K562 (cell line): ENCODE measurements around the gene INMT. TPM values are rescaled to one million over a fixed set of nuclear protein-coding genes. Genes with fewer than 3 reads are reported as not detected.

Experiments
- ATAC-seq: fragments of 200-7000 bp; cut with Tn5 transposase; 3 replicates; pipeline ENCODE4 v1.9.1; 2020; ENCODE audit warnings: moderate library complexity
- BruUV-seq: library from RNA; stranded (reverse); fragments of 400-500 nt; replicated peaks from 2 replicates; lab custom pipeline; 2021; lab: Mats Ljungman, UMichigan
- CTCF ChIA-PET: fragments of 300-600 bp; formaldehyde crosslinking; extraction: SDS; loops from one replicate; lab custom pipeline; 2021; ENCODE audit warnings: low intra/inter-chr PET ratio; lab: Yijun Ruan, JAX
- POLR2A ChIA-PET: fragments of 300-600, 350-650 bp; sonication (Branson Sonifier 250); formaldehyde crosslinking; extraction: SDS; loops from one replicate; lab custom pipeline; 2021; ENCODE audit warnings: antibody characterized with exemption, inconsistent platforms; lab: Yijun Ruan, JAX
- DNase-seq, 4 experiments: peaks; one replicate each; pipeline versions ENCODE4 v3.0.0 to v3.0.0-alpha.2; 2011 to 2018; ENCODE audit warnings: low spot score in 3 of 4, mixed read lengths in 3 of 4; ENCODE audit errors: extremely low read depth in 1 of 4
- FAIRE-seq: peaks from 2 replicates; lab custom pipeline; 2011; peaks lifted over from hg19 to GRCh38; lab: Jason Lieb, UNC
- H2AFZ ChIP-seq: 2 replicates; pipeline ENCODE4 v1.6.0; 2011; ENCODE audit warnings: low read depth, low read length, control low read depth, inconsistent platforms
- H3K27ac ChIP-seq: fragments of 200-600 bp; 3 replicates; pipeline ENCODE4 v1.8.0; 2011; ENCODE audit warnings: low read depth, mild to moderate bottlenecking, control low read depth, inconsistent platforms, low read length, moderate library complexity, mixed read lengths; ENCODE audit errors: extremely low read depth
- H3K27me3 ChIP-seq, 2 experiments: fragments of 300-600 bp in 1 of 2; 2 replicates in 1 of 2; 3 replicates in 1 of 2; pipeline versions ENCODE4 v1.6.0 to v1.8.0; 2011; ENCODE audit warnings: inconsistent platforms in 2 of 2, low read length in 2 of 2, mild to moderate bottlenecking in 1 of 2, mixed read lengths in 1 of 2, moderate library complexity in 1 of 2; ENCODE audit not compliant: control insufficient read depth in 2 of 2, insufficient read depth in 2 of 2
- H3K36me3 ChIP-seq: fragments of 300-600 bp; 3 replicates; pipeline ENCODE4 v1.8.0; 2011; ENCODE audit warnings: mild to moderate bottlenecking, low read length, inconsistent platforms; ENCODE audit not compliant: control insufficient read depth, insufficient read depth
- H3K4me1 ChIP-seq, 2 experiments: fragments of 200-600 bp in 1 of 2; replicated peaks in 1 of 2; 2 replicates in 1 of 2; 3 replicates in 1 of 2; pipeline versions ENCODE4 v1.5.1 to v1.8.0; 2011; ENCODE audit warnings: inconsistent platforms in 2 of 2, low read length in 2 of 2, mild to moderate bottlenecking in 1 of 2, mixed read lengths in 1 of 2, moderate library complexity in 1 of 2; ENCODE audit not compliant: control insufficient read depth in 2 of 2, insufficient read depth in 2 of 2
- H3K4me2 ChIP-seq: 2 replicates; pipeline ENCODE4 v1.6.1; 2011; ENCODE audit warnings: low read length, control low read depth, inconsistent platforms, mixed read lengths; ENCODE audit not compliant: insufficient read depth
- H3K4me3 ChIP-seq: fragments of 200-600 bp; sonication (generic), shearing (Covaris generic); 2 replicates; pipeline ENCODE4 v1.5.1; 2016; ENCODE audit warnings: control low read depth, inconsistent platforms
- H3K79me2 ChIP-seq: fragments of 200-600 bp; 3 replicates; pipeline ENCODE4 v1.8.0; 2011; ENCODE audit warnings: low read length, inconsistent platforms; ENCODE audit not compliant: control insufficient read depth, insufficient read depth
- H3K9ac ChIP-seq, 2 experiments: 2 replicates each; pipeline versions ENCODE4 v1.6.0 to v1.6.1; 2011; ENCODE audit warnings: low read depth in 2 of 2, low read length in 2 of 2, control low read depth in 1 of 2, inconsistent platforms in 1 of 2, mild to moderate bottlenecking in 1 of 2, mixed read lengths in 1 of 2; ENCODE audit not compliant: insufficient read depth in 1 of 2
- H3K9me1 ChIP-seq: one replicate; pipeline ENCODE4 v1.6.0; 2011; ENCODE audit warnings: inconsistent platforms, mild to moderate bottlenecking, low read length, moderate library complexity; ENCODE audit not compliant: control insufficient read depth, insufficient read depth
- H3K9me3 ChIP-seq: replicated peaks from 2 replicates; pipeline ENCODE4 v1.5.1; 2011; ENCODE audit warnings: low read depth, low read length, inconsistent platforms; ENCODE audit not compliant: control insufficient read depth, insufficient read depth
- H4K20me1 ChIP-seq: replicated peaks from 2 replicates; pipeline ENCODE4 v1.6.1; 2011; ENCODE audit warnings: low read length, inconsistent platforms, mixed read lengths; ENCODE audit not compliant: control insufficient read depth, insufficient read depth
- ARID3A ChIP-seq: IDR thresholded peaks from 2 replicates; pipeline ENCODE4 v1.6.1; 2012; ENCODE audit warnings: low read depth, low read length, improper control_type of control experiment, borderline replicate concordance
- FOXA1 ChIP-seq: fragments of 450-650 bp; IDR thresholded peaks from 2 replicates; pipeline ENCODE4 v1.6.1; 2016; ENCODE audit warnings: mild to moderate bottlenecking, borderline replicate concordance
- LARP7 ChIP-seq: fragments of 450-650 bp; IDR thresholded peaks from 2 replicates; pipeline ENCODE4 v1.6.1; 2016
- NFE2L1 ChIP-seq: fragments of 450-650 bp; IDR thresholded peaks from 2 replicates; pipeline ENCODE4 v1.6.1; 2016; ENCODE audit warnings: missing genetic modification characterization, low read depth, mild to moderate bottlenecking, missing compliant biosample characterization, moderate library complexity, borderline replicate concordance
- PHF21A ChIP-seq: fragments of 450-650 bp; IDR thresholded peaks from 2 replicates; pipeline ENCODE4 v1.6.1; 2017; ENCODE audit warnings: low read depth, borderline replicate concordance
- REST ChIP-seq, 2 experiments: fragments of 450-650 bp; formaldehyde crosslinking in 1 of 2; IDR thresholded peaks; 2 replicates each; pipeline versions ENCODE4 v1.4.0 to v1.6.1; 2014 to 2020; ENCODE audit warnings: mild to moderate bottlenecking in 2 of 2, borderline replicate concordance in 1 of 2, low read depth in 1 of 2
- SAP30 ChIP-seq: fragments of 200-600 bp; sonication (generic); IDR thresholded peaks from 2 replicates; pipeline ENCODE4 v1.6.1; 2012; ENCODE audit warnings: borderline replicate concordance, low read depth, mild to moderate bottlenecking, moderate library complexity, low read length, control low read depth, inconsistent platforms; ENCODE audit not compliant: insufficient read depth, poor library complexity, severe bottlenecking
- TFE3 ChIP-seq: fragments of 450-650 bp; formaldehyde crosslinking; IDR thresholded peaks from 2 replicates; pipeline ENCODE4 v1.4.0; 2020; ENCODE audit warnings: mild to moderate bottlenecking, mixed read lengths
- ZNF354B ChIP-seq: fragments of 250-450 bp; sonication (Bioruptor Pico); IDR thresholded peaks from 2 replicates; pipeline ENCODE4 v1.4.0; 2020
- ZNF431 ChIP-seq: sonication (generic); formaldehyde crosslinking; IDR thresholded peaks from 2 replicates; pipeline ENCODE4 v1.8.0; 2022; ENCODE audit warnings: mild to moderate bottlenecking, missing genetic modification reagents
- WGBS: fragments of 100-300 bp; shearing (Covaris generic); methylation state at CpG from one replicate; pipeline ENCODE4 v1.1.6; 2016; ENCODE audit warnings: low coverage, mixed read lengths; ENCODE audit not compliant: insufficient coverage; ENCODE audit errors: missing lambda C conversion rate; 5-methylcytosine and 5-hydroxymethylcytosine counted together
- in situ Hi-C: fragments of 300-500 bp; cut with MboI; formaldehyde crosslinking; loops from 4 replicates; pipeline ENCODE4 v1.15.0; 2018; ENCODE audit warnings: inconsistent platforms, mixed read lengths
- intact Hi-C: fragments of 100-400 bp; cut with micrococcal nuclease; formaldehyde crosslinking; loops from 2 replicates; pipeline ENCODE4 v1.14.2; 2022
- polyA plus RNA-seq, 8 experiments: library from polyadenylated mRNA; depleted of rRNA in 4 of 8; stranded (reverse) in 5 of 8; unstranded in 3 of 8; fragments of >200 nt; fragmentation: Nextera tagmentation in 2 of 8; fragmentation: Illumina TruSeq in 1 of 8; extraction: Ambion mirVana in 2 of 8; extraction: Trizol in 1 of 8; gene quantifications; 2 replicates each; pipeline versions ENCODE4 v1.2.1 to v1.2.3, GENCODE V29; 2011 to 2014; ENCODE audit warnings: inconsistent platforms in 1 of 8, missing spikeins in 1 of 8
- total RNA-seq, 7 experiments: library from RNA; depleted of rRNA in 6 of 7; stranded (reverse); fragments of >200 nt in 6 of 7; fragmentation: Illumina TruSeq in 2 of 7; extraction: Trizol in 2 of 7; gene quantifications; 2 replicates each; pipeline versions ENCODE4 v1.2.1 to v1.2.3, GENCODE V29; 2011 to 2021; ENCODE audit warnings: low replicate concordance in 1 of 7

Gene INMT
- total and polyA plus RNA-seq, 9 of the 15 experiments (the other 6 are each of a cell fraction or from before 2014, with no cell fraction given) = 0.04 to 0.27 TPM; not detected in 7

GRCh38 chr7:30736291-30736690 is 15.6 kb upstream of the INMT start:
- WGBS = 0% methylated on average over 4 of the region's 4 CpGs
- Histone ChIP-seq H3K4me1 (peaks cover 0 to 4% of the 10 kb centered on the region in 2 experiments; a peak in 2 of 5 replicates), H3K9ac (no peak overlapping the region), H3K27ac (no peak overlapping the region), H3K4me2 (no peak overlapping the region), H3K36me3 (no peaks in the 10 kb centered on the region), H3K4me3 (no peak overlapping the region), H2AFZ (no peak overlapping the region), H3K79me2 (no peaks in the 10 kb centered on the region), H4K20me1 (no peaks in the 10 kb centered on the region), H3K27me3 (peaks cover 28 to 55% of the 10 kb centered on the region in 2 experiments), H3K9me1 (no peaks in the 10 kb centered on the region), H3K9me3 (no peaks in the 10 kb centered on the region)
- intact Hi-C loops (loop anchor here (10.0 kb wide), 1 partner anchor 461 kb away; no protein-coding TSS in a partner anchor), in situ Hi-C loops (loop anchor here (10.0 kb wide), 1 partner anchor 571 kb away; no protein-coding TSS in a partner anchor)
- no peak for FAIRE-seq
- BruUV-seq = no TSS peak
- no peak for ATAC-seq
- ChIA-PET POLR2A (interaction anchor here (1.7 kb wide), 1 partner anchor 8 kb away, joined by 6 read pairs; no protein-coding TSS in a partner anchor), CTCF (no interaction called here)
- DNase-seq = no peak
- TF ChIP-seq NFE2L1 (tag) = no peak
- no peak for TF ChIP-seq SAP30
- no peak for TF ChIP-seq FOXA1
- TF ChIP-seq PHF21A = no peak
- TF ChIP-seq LARP7 = no peak
- TF ChIP-seq ZNF354B (CRISPR knock-in tag) = no peak
- no peak for TF ChIP-seq REST (IDR thresholded peaks at IDR 0.05; ENCODE audit: borderline replicate concordance)
- no peak for TF ChIP-seq REST (CRISPR knock-in tag; IDR thresholded peaks at IDR 0.05; ENCODE audit: low read depth)
- no peak for TF ChIP-seq ZNF431 (CRISPR knock-in tag)
- no peak for TF ChIP-seq TFE3 (CRISPR knock-in tag)
- no peak for TF ChIP-seq ARID3A
